ENCODE results near the gene GRIK3. TPM values are rescaled to one million over a fixed set of nuclear protein-coding genes. Genes with fewer than 3 reads are reported as not detected.

Gene GRIK3
- total RNA-seq, 1 donor from 2014 or later: 0.27 TPM

DNA sequence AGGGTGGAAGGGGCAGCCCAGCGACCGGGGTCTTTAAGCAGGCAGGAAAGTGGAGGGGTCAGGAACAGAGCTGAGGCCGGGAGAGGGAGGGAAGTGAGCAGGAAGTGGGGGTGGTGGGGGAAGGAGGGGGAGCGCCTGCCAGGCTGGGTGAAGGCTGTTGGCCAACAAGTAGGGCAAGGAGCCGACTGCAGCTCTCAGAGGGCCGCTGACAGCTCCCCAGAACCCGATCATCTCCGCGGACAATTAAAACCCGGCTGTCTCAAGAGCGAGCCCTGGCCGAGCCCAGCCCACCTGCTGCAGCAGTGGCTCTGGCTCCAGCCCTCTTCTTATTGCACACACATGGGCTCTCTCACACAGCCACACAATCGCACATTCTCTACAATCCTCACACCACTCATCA lies 51.6 kb downstream of the GRIK3 start:
- no peak overlapping the region for H3K4me3 ChIP-seq
- no peak for ATAC-seq
- H3K27me3 ChIP-seq (ENCODE audit: low read depth): peaks cover 1% of the 10 kb centered on the region
- no peaks in the 10 kb centered on the region for H3K36me3 ChIP-seq
- TF ChIP-seq, protein P1, sequence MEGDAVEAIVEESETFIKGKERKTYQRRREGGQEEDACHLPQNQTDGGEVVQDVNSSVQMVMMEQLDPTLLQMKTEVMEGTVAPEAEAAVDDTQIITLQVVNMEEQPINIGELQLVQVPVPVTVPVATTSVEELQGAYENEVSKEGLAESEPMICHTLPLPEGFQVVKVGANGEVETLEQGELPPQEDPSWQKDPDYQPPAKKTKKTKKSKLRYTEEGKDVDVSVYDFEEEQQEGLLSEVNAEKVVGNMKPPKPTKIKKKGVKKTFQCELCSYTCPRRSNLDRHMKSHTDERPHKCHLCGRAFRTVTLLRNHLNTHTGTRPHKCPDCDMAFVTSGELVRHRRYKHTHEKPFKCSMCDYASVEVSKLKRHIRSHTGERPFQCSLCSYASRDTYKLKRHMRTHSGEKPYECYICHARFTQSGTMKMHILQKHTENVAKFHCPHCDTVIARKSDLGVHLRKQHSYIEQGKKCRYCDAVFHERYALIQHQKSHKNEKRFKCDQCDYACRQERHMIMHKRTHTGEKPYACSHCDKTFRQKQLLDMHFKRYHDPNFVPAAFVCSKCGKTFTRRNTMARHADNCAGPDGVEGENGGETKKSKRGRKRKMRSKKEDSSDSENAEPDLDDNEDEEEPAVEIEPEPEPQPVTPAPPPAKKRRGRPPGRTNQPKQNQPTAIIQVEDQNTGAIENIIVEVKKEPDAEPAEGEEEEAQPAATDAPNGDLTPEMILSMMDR (IDR thresholded peaks at IDR 0.05): no peak
- no peak overlapping the region for H3K27ac ChIP-seq
- no peak for DNase-seq
- no peaks in the 10 kb centered on the region for H3K9me3 ChIP-seq
- H3K4me1 ChIP-seq: no peaks in the 10 kb centered on the region
- intact Hi-C loops (cut with DNase I): no loop called here

DNA sequence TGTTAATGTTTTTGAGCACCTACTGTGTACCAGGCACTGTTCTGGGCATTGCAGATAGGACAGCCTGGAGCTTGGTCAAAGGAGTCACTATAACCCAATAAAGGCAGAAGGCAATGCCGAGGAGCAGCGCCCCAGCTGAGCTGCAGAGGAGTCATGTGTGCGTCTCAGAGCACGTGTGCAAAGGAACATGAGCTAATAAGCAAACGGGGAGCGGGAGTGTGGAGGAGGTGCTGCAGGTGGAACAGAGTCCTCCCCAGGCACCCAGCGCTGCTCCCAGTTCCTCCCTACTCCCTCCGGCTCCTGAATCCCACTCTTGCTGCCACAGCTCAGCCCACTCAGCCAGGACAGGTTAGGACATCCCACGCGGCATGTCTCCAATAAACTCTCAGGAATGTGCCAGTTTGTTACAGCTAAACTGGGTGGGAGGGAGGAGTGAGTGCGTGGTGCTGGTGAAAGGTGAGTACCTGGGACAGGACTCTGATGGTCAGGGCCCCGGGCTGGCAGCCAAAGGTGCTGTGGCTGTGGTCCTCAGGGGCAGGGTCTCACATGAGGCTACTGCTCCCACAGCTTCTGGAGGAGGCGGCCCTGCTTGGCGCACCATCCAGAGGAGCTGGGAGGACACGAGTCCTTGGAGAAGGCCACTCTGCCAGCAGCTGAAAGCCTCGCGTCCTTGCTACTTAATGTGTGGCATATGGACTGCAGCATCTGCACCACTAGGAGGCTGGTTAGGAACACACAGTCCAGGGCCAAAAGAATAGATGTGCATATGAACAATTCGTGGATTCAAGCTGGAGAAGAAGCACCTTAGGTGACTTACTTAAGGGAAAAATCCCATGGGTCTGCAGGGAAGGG lies 52.3 kb downstream of the GRIK3 start:
- H3K27ac ChIP-seq: no peak overlapping the region
- no peak overlapping the region for H3K4me3 ChIP-seq
- H3K27me3 ChIP-seq (ENCODE audit: low read depth): peaks cover 4% of the 10 kb centered on the region
- no peaks in the 10 kb centered on the region for H3K36me3 ChIP-seq
- no peaks in the 10 kb centered on the region for H3K4me1 ChIP-seq
- intact Hi-C loops (cut with DNase I): no loop called here
- TF ChIP-seq, protein P1 (IDR thresholded peaks at IDR 0.05): no peak
- DNase-seq (no peak), ATAC-seq (no peak)
- no peaks in the 10 kb centered on the region for H3K9me3 ChIP-seq

DNA sequence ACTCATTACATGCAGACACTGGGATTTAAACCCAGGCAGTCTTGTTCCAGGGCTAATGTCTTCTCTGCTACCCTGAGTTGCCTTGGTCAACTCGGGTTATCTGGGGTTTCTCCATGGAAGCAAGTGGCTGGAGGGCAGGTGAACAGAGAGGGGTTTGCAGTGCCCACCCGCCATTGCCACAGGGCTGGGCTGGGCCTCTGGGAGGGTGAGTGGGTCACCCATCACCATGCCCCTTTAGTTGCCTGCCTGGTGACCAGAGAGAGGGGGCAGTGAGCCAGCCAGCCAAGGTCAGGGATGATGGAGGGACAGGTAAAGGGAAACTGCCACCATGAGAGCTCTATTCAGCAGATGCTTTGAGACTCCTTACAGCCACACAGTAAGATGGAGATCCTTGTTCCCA lies 53.2 kb downstream of the GRIK3 start:
- intact Hi-C loops (cut with DNase I): no loop called here

DNA sequence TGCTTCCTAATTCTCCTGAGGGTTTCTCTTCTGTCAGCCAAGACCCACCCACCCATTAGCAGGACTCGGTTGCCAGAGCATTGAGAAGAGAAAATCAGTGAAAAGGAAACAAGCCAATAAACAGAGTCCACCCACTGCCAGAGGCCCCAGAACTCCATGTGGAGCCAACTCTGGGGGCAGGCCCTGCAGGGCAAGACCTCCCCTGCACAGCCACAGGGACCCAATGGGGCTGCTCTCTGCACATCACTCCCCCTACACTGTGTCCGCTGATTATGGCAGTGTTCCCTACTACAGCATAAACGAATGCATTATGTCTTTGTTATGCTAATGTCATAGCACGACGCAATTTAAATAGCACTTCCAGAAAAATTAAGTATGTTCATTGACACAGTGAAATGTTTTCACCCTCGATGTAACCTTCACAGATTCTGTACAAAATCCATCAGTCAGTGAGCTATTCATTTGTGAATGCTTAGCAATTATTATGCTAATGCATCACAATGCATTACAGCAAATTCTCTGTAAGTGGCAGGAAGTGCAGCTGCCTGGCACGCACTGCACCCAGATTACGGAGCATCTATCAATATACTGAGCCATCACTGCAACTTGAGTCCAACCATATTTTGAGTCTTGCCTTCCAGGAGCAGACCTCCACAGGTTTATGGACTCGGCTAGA lies 56.4 kb downstream of the GRIK3 start:
- TF ChIP-seq, protein P1 (IDR thresholded peaks at IDR 0.05): no peak
- H3K27ac ChIP-seq: no peak overlapping the region
- H3K4me1 ChIP-seq: no peaks in the 10 kb centered on the region
- no peak overlapping the region for H3K4me3 ChIP-seq
- H3K9me3 ChIP-seq: no peaks in the 10 kb centered on the region
- H3K27me3 ChIP-seq (ENCODE audit: low read depth): peaks cover 7% of the 10 kb centered on the region
- ATAC-seq (no peak), DNase-seq (no peak)
- H3K36me3 ChIP-seq: no peaks in the 10 kb centered on the region
- intact Hi-C loops (cut with DNase I): no loop called here

More for the DNA sequence above, 53.2 kb downstream of the GRIK3 start:
- peaks cover 4% of the 10 kb centered on the region for H3K27me3 ChIP-seq (ENCODE audit: low read depth)
- ATAC-seq (no peak), DNase-seq (no peak)
- H3K4me1 ChIP-seq: no peaks in the 10 kb centered on the region
- H3K4me3 ChIP-seq: no peak overlapping the region
- TF ChIP-seq, protein P1 (IDR thresholded peaks at IDR 0.05): no peak
- H3K9me3 ChIP-seq: no peaks in the 10 kb centered on the region
- H3K36me3 ChIP-seq: no peaks in the 10 kb centered on the region
- H3K27ac ChIP-seq: no peak overlapping the region

DNA sequence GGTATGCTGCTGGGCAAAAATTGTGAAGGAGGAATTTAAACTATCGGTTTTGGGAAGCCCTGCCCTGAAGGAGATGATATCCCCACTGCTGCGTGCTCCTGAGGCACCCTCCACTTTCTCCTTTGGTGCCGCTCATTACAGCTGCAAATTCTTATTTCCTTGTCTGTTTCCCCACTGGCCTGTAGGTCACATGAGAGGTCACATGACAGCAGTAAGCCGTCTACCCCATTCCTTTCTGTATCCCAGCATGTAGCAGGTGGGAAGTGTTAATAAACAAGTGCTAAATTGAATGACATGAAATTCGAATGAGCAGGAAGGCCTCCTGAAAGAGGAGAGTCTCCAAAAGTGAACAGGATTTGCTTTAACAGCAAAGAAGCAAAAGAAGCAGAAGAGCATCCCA lies 58.7 kb downstream of the GRIK3 start:
- intact Hi-C loops (cut with DNase I): no loop called here
- ATAC-seq (no peak), DNase-seq (no peak)
- no peaks in the 10 kb centered on the region for H3K4me1 ChIP-seq
- peaks cover 7% of the 10 kb centered on the region for H3K27me3 ChIP-seq (ENCODE audit: low read depth)
- no peaks in the 10 kb centered on the region for H3K36me3 ChIP-seq
- no peak overlapping the region for H3K4me3 ChIP-seq
- no peaks in the 10 kb centered on the region for H3K9me3 ChIP-seq
- TF ChIP-seq, protein P1 (IDR thresholded peaks at IDR 0.05): no peak
- no peak overlapping the region for H3K27ac ChIP-seq

All from lower lobe of right lung (tissue), 2 donors.